K562 (cell line): ENCODE results near the gene DAB1. TPM values are rescaled to one million over a fixed set of nuclear protein-coding genes. Genes with fewer than 3 reads are reported as not detected.

Experiments
- ATAC-seq: fragments of 200-7000 bp; cut with Tn5 transposase; 3 replicates; pipeline ENCODE4 v1.9.1; 2020; ENCODE audit warnings: moderate library complexity
- BruUV-seq: library from RNA; stranded (reverse); fragments of 400-500 nt; replicated peaks from 2 replicates; lab custom pipeline; 2021; lab: Mats Ljungman, UMichigan
- CTCF ChIA-PET: fragments of 300-600 bp; formaldehyde crosslinking; extraction: SDS; loops from one replicate; lab custom pipeline; 2021; ENCODE audit warnings: low intra/inter-chr PET ratio; lab: Yijun Ruan, JAX
- POLR2A ChIA-PET: fragments of 300-600, 350-650 bp; sonication (Branson Sonifier 250); formaldehyde crosslinking; extraction: SDS; loops from one replicate; lab custom pipeline; 2021; ENCODE audit warnings: antibody characterized with exemption, inconsistent platforms; lab: Yijun Ruan, JAX
- DNase-seq, 4 experiments: peaks; one replicate each; pipeline versions ENCODE4 v3.0.0 to v3.0.0-alpha.2; 2011 to 2018; ENCODE audit warnings: low spot score in 3 of 4, mixed read lengths in 3 of 4; ENCODE audit errors: extremely low read depth in 1 of 4
- FAIRE-seq: peaks from 2 replicates; lab custom pipeline; 2011; peaks lifted over from hg19 to GRCh38; lab: Jason Lieb, UNC
- H2AFZ ChIP-seq: 2 replicates; pipeline ENCODE4 v1.6.0; 2011; ENCODE audit warnings: low read depth, low read length, control low read depth, inconsistent platforms
- H3K27ac ChIP-seq: fragments of 200-600 bp; 3 replicates; pipeline ENCODE4 v1.8.0; 2011; ENCODE audit warnings: low read depth, mild to moderate bottlenecking, control low read depth, inconsistent platforms, low read length, moderate library complexity, mixed read lengths; ENCODE audit errors: extremely low read depth
- H3K27me3 ChIP-seq, 2 experiments: fragments of 300-600 bp in 1 of 2; 2 replicates in 1 of 2; 3 replicates in 1 of 2; pipeline versions ENCODE4 v1.6.0 to v1.8.0; 2011; ENCODE audit warnings: inconsistent platforms in 2 of 2, low read length in 2 of 2, mild to moderate bottlenecking in 1 of 2, mixed read lengths in 1 of 2, moderate library complexity in 1 of 2; ENCODE audit not compliant: control insufficient read depth in 2 of 2, insufficient read depth in 2 of 2
- H3K36me3 ChIP-seq: fragments of 300-600 bp; 3 replicates; pipeline ENCODE4 v1.8.0; 2011; ENCODE audit warnings: mild to moderate bottlenecking, low read length, inconsistent platforms; ENCODE audit not compliant: control insufficient read depth, insufficient read depth
- H3K4me1 ChIP-seq, 2 experiments: fragments of 200-600 bp in 1 of 2; replicated peaks in 1 of 2; 2 replicates in 1 of 2; 3 replicates in 1 of 2; pipeline versions ENCODE4 v1.5.1 to v1.8.0; 2011; ENCODE audit warnings: inconsistent platforms in 2 of 2, low read length in 2 of 2, mild to moderate bottlenecking in 1 of 2, mixed read lengths in 1 of 2, moderate library complexity in 1 of 2; ENCODE audit not compliant: control insufficient read depth in 2 of 2, insufficient read depth in 2 of 2
- H3K4me2 ChIP-seq: 2 replicates; pipeline ENCODE4 v1.6.1; 2011; ENCODE audit warnings: low read length, control low read depth, inconsistent platforms, mixed read lengths; ENCODE audit not compliant: insufficient read depth
- H3K4me3 ChIP-seq: fragments of 200-600 bp; sonication (generic), shearing (Covaris generic); 2 replicates; pipeline ENCODE4 v1.5.1; 2016; ENCODE audit warnings: control low read depth, inconsistent platforms
- H3K79me2 ChIP-seq: fragments of 200-600 bp; 3 replicates; pipeline ENCODE4 v1.8.0; 2011; ENCODE audit warnings: low read length, inconsistent platforms; ENCODE audit not compliant: control insufficient read depth, insufficient read depth
- H3K9ac ChIP-seq, 2 experiments: 2 replicates each; pipeline versions ENCODE4 v1.6.0 to v1.6.1; 2011; ENCODE audit warnings: low read depth in 2 of 2, low read length in 2 of 2, control low read depth in 1 of 2, inconsistent platforms in 1 of 2, mild to moderate bottlenecking in 1 of 2, mixed read lengths in 1 of 2; ENCODE audit not compliant: insufficient read depth in 1 of 2
- H3K9me1 ChIP-seq: one replicate; pipeline ENCODE4 v1.6.0; 2011; ENCODE audit warnings: inconsistent platforms, mild to moderate bottlenecking, low read length, moderate library complexity; ENCODE audit not compliant: control insufficient read depth, insufficient read depth
- H3K9me3 ChIP-seq: replicated peaks from 2 replicates; pipeline ENCODE4 v1.5.1; 2011; ENCODE audit warnings: low read depth, low read length, inconsistent platforms; ENCODE audit not compliant: control insufficient read depth, insufficient read depth
- H4K20me1 ChIP-seq: replicated peaks from 2 replicates; pipeline ENCODE4 v1.6.1; 2011; ENCODE audit warnings: low read length, inconsistent platforms, mixed read lengths; ENCODE audit not compliant: control insufficient read depth, insufficient read depth
- ADNP ChIP-seq: fragments of 200-800 bp; sonication (Bioruptor generic); IDR thresholded peaks from 2 replicates; pipeline ENCODE4 v1.6.1; 2016; ENCODE audit warnings: missing genetic modification characterization, missing compliant biosample characterization
- ATF7 ChIP-seq: fragments of 450-650 bp; IDR thresholded peaks from 2 replicates; pipeline ENCODE4 v1.7.1; 2014; ENCODE audit warnings: mild to moderate bottlenecking, moderate library complexity
- KLF16 ChIP-seq: IDR thresholded peaks from 2 replicates; pipeline ENCODE4 v1.6.1; 2016; ENCODE audit warnings: antibody characterized with exemption
- MECOM ChIP-seq: fragments of 250-450 bp; sonication (Bioruptor Pico); IDR thresholded peaks from 2 replicates; pipeline ENCODE4 v1.8.0; 2022; ENCODE audit warnings: inconsistent platforms
- RREB1 ChIP-seq: fragments of 250-450 bp; sonication (Bioruptor Pico); IDR thresholded peaks from 2 replicates; pipeline ENCODE4 v1.4.0; 2020
- ZNF24 ChIP-seq: fragments of 450-650 bp; IDR thresholded peaks from 2 replicates; pipeline ENCODE4 v1.6.1; 2016
- ZNF436 ChIP-seq: fragments of 250-450, 450-650 bp; sonication (Bioruptor Pico); formaldehyde crosslinking; IDR thresholded peaks from 2 replicates; pipeline ENCODE4 v1.7.0; 2020; ENCODE audit warnings: mild to moderate bottlenecking
- ZNF764 ChIP-seq: fragments of 250-450 bp; sonication (Bioruptor Pico); IDR thresholded peaks from 2 replicates; pipeline ENCODE4 v1.4.0; 2020; ENCODE audit warnings: low read depth, mild to moderate bottlenecking, moderate library complexity
- WGBS: fragments of 100-300 bp; shearing (Covaris generic); methylation state at CpG from one replicate; pipeline ENCODE4 v1.1.6; 2016; ENCODE audit warnings: low coverage, mixed read lengths; ENCODE audit not compliant: insufficient coverage; ENCODE audit errors: missing lambda C conversion rate; 5-methylcytosine and 5-hydroxymethylcytosine counted together
- in situ Hi-C: fragments of 300-500 bp; cut with MboI; formaldehyde crosslinking; loops from 4 replicates; pipeline ENCODE4 v1.15.0; 2018; ENCODE audit warnings: inconsistent platforms, mixed read lengths
- intact Hi-C: fragments of 100-400 bp; cut with micrococcal nuclease; formaldehyde crosslinking; loops from 2 replicates; pipeline ENCODE4 v1.14.2; 2022
- polyA plus RNA-seq, 8 experiments: library from polyadenylated mRNA; depleted of rRNA in 4 of 8; stranded (reverse) in 5 of 8; unstranded in 3 of 8; fragments of >200 nt; fragmentation: Nextera tagmentation in 2 of 8; fragmentation: Illumina TruSeq in 1 of 8; extraction: Ambion mirVana in 2 of 8; extraction: Trizol in 1 of 8; gene quantifications; 2 replicates each; pipeline versions ENCODE4 v1.2.1 to v1.2.3, GENCODE V29; 2011 to 2014; ENCODE audit warnings: inconsistent platforms in 1 of 8, missing spikeins in 1 of 8
- total RNA-seq, 7 experiments: library from RNA; depleted of rRNA in 6 of 7; stranded (reverse); fragments of >200 nt in 6 of 7; fragmentation: Illumina TruSeq in 2 of 7; extraction: Trizol in 2 of 7; gene quantifications; 2 replicates each; pipeline versions ENCODE4 v1.2.1 to v1.2.3, GENCODE V29; 2011 to 2021; ENCODE audit warnings: low replicate concordance in 1 of 7

Gene DAB1
- total and polyA plus RNA-seq, 9 of the 15 experiments (the other 6 are each of a cell fraction or from before 2014, with no cell fraction given), result not detected

GRCh38 chr1:57204942-57205787 is 218.7 kb downstream of the DAB1 start:
- in situ Hi-C loops (no loop called here), intact Hi-C loops (no loop called here)
- CTCF ChIA-PET, result no interaction called here
- no peak overlapping the region for H3K9ac ChIP-seq
- H3K36me3 ChIP-seq, result no peaks in the 10 kb centered on the region
- POLR2A ChIA-PET, result no interaction called here
- H3K9me3 ChIP-seq, result no peaks in the 10 kb centered on the region
- no peak overlapping the region for H3K27ac ChIP-seq
- H2AFZ ChIP-seq, result peak overlapping the region; percentile 40; the same call in 1 of the 2 replicates
- H3K4me1 ChIP-seq, result no peaks in the 10 kb centered on the region; a peak in 3 of 5 replicates
- no peaks in the 10 kb centered on the region for H3K9me1 ChIP-seq
- no peak for ATAC-seq
- no peaks in the 10 kb centered on the region for H4K20me1 ChIP-seq
- no peaks in the 10 kb centered on the region; a peak in 1 of 5 replicates for H3K27me3 ChIP-seq
- BruUV-seq, result no TSS peak
- H3K4me3 ChIP-seq, result no peak overlapping the region
- no peak for FAIRE-seq
- H3K79me2 ChIP-seq, result no peaks in the 10 kb centered on the region
- 30% methylated on average over 5 of the region's 5 CpGs for WGBS
- DNase-seq, result no peak
- H3K4me2 ChIP-seq, result no peak overlapping the region
- no peak for TF ChIP-seq MECOM
- no peak for TF ChIP-seq KLF16
- no peak for TF ChIP-seq ZNF764
- no peak for TF ChIP-seq ADNP (tag)
- TF ChIP-seq ZNF436, result no peak
- TF ChIP-seq ATF7, result no peak
- no peak for TF ChIP-seq RREB1
- TF ChIP-seq ZNF24, result no peak
